Midbrain (tissue), 1 donor: ENCODE results near the gene TK1.

Source experiments
- DNase-seq: peaks from one replicate; lab custom pipeline; 2025; lab: John Stamatoyannopoulos, UW

TK1 gene, protein sequence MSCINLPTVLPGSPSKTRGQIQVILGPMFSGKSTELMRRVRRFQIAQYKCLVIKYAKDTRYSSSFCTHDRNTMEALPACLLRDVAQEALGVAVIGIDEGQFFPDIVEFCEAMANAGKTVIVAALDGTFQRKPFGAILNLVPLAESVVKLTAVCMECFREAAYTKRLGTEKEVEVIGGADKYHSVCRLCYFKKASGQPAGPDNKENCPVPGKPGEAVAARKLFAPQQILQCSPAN

DNA sequence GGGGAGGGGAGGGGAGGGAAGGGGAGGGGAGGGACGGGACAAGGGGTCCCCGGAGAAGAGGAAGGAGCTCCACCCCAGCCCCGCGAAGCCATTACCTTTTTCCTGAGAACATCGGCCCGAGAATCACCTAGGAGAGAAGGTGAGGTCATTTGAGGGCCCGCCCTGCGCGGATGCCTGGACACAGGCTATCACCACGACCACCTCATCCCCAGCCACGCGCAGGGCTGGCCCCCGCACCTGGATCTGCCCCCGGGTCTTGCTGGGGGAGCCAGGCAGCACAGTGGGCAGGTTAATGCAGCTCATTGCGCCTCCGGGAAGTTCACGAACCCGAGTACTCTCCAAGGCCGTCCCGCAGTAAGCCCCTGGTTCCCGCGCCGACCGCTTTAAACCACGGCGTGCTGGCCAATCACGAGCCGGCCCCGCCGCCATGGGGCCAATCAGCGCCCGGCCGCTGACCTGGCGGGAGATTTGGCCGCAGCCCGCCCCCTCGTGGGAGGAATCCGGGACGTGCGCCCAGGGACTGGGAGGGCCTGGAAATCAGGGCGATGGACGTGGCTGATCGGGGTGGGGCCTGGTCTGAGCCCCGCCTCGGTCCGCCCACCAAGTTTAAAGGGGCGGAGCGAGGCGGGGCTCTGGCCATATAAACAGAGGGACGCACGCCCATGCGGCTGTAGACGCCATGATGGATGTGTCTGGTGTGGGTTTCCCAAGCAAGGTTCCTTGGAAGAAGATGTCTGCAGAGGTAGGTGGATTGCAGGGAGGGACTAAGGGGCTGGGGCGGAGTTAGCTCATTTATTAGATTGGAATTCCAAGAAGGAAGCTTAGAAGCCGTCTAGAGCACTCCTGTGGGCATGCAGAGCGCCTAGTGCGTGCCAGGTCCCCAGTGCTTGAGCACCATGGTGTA is at the start of gene TK1, which contains the start of gene AFMID:
TK1 (minus strand) TSS at position 361 of the 904 bp plus-strand sequence; CDS start at position 303, 58 bp downstream.
AFMID (plus strand) TSS at position 671 of the 904 bp plus-strand sequence; CDS start at position 680, 9 bp downstream.
- peak; percentile 97 for DNase-seq

DNA sequence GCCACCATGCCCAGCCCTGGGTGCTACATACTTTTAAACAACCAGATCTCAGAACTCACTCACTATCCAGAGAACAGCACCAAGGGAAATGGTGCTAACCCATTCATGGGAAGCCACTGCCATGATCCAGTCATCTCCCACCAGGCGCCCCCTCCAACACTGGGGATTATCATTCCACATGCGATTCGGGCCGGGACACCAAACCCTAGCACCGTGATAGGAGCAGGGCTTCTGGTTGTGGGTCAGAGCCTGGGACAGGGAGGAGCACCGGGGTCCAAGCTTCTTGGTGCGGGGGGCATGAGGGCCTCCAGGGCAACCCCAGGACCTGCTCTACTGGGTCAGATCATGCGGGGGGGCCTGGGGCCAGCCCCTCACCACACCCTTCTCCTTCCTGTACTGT is 49.0 kb upstream of the TK1 start:
- DNase-seq: no peak

DNA sequence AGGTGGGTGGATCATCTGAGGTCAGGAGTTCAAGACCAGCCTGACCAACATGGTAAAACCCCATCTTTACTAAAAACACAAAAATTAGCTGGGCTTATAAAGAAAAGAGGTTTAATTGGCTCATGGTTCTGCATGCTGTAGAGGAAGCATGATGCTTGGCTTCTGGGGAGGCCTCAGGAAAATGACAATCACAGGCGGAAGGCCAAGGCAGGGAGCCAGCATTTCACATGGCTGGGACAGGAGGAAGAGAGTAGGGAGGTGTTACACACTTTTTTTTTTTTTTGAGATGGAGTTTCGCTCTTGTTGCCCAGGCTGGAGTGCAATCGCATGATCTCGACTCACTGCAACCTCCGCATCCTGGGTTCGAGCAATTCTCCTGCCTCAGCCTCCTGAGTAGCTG is 48.2 kb upstream of the TK1 start:
- DNase-seq: peak; percentile 77

DNA sequence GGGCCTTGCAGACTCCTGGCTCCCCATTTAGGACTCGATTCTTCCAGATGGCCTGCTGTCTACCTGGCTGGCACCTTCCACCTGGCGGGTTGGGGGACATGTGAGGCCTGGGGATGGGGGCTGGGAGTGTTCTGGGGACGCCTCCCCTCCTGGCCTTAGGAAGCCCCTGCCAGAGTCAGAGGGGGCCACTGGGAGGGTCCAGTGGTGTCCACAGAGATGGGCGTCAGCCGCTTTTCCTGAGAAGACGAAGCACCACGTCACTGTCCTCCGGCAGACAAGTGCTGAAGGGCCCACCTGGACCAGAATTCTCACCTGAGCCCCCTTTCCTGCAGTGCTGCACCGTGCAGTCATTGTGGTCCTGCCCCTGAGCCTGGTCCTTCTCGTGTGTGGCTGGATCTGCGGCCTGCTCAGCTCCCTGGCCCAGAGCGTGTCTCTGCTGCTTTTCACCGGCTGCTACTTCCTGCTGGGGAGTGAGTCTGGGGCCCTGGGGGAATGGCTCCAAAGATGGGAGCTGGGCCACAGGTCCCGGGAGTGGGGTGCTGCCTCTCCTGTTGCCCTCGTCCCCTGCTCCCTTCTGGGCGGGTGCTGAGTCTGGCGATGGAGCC is 47.5 kb upstream of the TK1 start:
- DNase-seq: no peak

DNA sequence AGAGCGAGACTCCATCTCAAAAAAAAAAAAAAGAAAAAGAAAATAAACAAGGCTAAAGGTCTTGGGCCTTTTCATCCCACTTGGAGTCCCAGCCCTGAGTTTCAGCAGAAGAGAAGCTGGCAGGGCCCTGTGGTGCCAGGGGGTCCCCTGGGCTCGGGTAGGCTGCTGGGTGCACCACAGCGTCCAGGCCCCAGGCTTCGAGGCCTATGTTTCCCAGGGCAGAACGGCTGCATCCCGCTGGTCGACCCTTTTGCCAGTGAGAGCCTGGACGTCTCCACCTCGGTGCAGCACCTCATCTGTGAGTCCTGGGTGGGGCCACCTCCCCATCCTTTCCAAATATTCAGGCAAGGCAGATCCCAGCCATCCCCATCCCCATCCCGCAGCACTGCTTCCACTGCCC is 46.8 kb upstream of the TK1 start:
- DNase-seq: no peak

DNA sequence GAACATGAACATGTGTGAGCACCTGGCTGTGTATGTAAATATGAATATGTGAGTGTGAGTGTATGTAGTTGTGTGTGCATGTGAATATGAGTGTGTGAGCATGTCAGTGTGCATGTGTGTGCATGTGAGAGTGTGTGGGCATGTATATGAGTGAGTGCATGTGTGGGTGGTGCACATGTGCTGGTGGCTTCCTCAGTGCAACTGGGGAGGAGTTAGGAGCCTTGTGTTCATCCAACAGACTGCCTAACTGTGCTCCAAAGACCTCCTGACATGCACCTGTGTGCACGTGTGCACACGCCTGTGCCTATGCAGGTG is 46.0 kb upstream of the TK1 start:
- DNase-seq: no peak

DNA sequence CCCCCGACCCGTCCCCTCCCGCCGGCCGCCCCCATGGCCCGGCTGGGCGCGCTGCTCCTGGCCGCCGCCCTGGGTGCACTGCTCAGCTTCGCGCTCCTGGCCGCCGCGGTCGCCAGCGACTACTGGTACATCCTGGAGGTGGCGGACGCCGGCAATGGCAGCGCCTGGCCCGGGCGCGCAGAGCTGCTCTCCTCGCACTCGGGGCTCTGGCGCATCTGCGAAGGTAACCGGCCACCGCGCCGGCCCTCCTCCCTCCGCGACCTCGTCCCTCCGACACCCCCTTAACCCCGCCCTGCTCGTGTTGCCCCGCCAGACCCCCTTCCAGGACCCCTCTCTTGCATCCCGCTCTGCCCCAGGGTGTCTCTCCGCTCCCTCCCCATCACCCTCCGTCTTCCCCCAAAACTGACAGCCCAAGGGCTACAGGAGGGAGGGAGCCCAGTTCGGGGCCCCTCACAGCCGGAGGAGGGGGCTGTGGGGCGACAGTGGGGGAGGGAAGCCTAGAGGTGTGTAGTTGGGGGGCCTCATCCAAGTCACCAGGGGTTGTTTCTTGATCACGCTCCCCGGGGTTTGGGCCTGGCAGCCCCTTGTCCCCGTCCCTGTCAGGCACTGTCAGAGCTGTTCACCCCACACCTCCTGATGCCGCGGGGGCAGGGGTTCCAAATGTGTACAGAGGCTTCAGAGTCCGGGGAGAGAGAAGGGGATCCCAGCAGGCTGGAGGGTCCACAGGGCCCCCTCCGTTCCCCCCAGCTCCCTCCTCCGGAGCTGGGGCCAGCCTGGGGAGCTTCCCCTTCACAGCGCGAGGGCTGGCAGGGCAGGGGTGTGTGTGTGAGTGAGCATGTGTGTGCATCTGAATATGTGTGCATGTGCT is 45.4 kb upstream of the TK1 start:
- no peak for DNase-seq

DNA sequence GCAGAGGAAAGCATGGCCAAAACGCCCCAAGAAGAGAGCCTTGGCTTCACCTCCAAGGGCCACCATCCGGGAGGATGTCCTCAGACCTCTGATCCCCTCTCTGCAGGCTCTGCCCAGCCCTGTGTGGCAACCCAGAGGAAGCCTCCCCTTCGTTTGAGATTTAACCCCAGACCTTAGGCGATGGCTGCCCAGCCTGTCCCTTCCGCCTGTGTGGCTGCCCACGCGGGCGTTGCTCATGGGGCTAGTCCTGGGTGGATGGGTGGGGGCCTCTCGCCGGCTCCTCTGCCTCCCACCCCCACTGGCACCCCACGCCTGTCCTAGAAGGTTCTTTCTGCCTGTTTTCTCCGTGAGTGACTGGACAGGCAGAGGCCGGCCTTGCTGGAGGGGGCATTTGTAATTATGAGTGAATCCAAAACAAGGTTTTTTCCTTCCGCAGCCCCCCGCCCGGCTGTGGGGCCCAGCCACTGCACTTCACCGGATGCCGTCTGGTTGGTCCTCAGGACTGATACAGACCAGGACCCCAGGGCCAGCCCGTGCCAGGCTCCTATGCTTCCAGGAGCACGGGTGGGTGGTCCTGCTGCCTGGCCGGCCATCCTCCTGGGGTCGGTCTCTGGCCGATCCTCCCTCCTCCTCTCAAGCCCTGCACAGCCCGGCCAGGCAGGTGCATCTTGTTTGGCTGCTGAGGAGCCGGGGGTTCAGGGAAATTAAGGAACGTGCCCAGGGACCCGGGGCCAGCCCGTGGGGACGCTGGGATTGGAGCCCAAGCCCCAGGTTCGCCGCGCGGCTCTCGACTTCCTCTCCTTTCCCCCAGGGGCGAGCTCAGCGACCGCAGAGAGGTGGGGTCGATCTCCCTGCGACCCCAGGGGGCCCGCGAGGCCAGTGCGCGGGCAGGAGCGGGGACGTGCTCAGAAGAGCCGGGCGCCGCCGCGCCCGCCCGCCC is 44.4 kb upstream of the TK1 start, which contains the start of gene TMEM235:
TMEM235 (plus strand) TSS at position 636 of the 940 bp plus-strand sequence. CDS start 393 bp downstream, outside the sequence.
- peak; percentile 34 for DNase-seq

DNA sequence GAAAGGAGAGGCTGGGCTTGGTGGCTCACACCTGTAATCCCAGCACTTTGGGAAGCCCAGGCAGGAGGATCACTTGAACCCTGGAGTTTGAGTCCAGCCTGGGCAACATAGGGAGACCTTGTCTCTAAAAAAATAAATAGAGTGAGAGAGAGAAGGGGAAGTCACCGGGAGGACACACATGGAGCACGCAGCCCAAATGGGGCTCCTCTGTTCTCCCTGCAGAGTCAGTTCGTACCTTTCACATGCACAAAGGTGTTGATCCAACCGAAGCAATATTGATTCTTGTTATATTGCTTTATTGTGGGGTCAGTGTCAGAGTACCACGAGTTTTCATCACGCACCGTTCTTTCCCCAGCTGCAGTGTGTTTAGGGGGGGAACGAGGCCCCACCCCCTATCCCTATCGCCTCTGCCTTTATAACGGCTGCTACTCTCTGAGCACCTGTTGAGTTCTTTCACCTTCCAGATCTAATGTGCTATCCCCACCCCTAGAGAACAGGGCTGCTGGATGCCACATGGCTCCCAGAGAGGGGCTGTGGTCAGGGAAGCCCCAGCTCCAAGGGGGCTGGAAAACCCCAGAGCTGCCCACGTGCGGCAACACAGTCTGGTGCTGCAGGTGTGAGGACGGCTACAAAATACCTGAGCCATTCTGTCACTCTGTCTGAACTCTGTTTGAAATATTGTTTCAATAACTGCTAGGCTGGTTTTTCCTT is 43.6 kb upstream of the TK1 start:
- no peak for DNase-seq

DNA sequence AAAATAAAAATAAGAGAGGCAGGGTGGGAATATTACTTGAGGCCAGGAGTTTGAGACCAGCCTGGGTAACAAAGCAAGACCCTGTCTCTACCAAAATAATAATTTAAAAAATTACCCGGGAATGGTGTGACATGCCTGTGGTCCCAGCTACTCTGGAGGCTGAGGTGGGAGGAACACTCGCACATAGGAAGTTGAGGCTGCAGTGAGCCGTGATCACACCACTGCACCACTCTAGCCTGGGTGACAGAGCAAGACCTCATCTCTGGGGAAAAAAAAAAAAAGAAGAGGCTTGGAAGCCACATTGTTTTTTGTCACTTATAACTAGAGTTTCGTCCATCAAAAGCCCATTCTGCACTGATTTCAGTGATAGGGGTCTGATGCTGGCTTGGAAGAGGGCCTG is 41.3 kb upstream of the TK1 start:
- no peak for DNase-seq

DNA sequence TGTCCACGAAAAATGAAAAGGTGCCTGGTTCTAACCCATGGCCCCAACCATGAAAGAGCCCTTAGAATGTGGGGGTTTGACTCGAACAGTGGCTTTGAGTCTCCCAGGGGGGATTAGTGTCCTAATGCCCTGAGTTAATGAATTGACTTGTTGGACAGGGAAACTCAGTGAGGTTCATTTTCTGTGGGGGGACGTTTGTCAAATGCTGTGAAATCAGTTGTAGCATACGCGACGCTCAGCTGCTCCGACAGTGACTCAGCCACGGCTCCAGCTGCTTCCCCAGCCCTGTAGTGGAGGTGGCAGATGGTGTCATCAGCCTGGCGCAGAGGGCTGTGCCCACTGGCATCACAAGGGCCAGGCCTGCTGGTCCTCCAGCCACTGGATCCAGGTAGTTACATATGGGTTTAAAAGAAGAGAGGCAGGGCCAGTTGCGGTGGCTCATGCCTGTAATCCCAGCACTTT is 40.6 kb upstream of the TK1 start:
- DNase-seq: peak; percentile 56

DNA sequence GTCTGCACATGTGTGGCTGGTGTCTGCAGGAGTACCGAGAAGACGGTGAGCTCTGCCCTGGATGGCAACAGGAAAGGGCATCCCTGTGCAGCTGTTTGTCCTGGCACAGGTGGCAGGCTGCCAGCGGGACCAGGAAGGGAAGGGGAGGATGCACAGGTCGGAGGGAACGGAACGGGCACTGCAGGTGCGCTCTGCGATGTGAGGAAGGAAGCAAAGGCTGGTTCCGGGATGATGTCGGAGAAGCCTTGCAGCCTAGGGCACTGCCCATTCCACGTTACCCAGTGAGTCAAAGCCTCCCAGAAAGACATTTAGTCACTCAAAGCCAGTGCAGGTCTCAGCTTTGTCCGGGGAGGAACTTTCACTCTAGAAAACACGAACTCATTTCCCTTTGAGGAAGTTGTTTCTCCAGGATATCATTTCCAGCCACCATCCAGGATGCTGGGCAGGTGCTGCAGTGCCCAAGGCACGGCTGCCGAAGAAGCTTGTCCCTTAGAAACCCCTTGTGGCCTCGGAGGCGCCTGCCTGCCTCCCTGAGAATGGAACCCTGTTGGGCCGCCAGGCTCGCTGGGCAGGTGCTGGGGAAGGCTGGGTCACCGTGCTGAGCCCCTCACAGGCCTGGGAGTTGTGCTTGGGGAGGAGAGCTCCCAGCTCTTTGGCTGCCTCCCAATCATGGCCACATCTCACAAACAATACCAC is 40.1 kb upstream of the TK1 start:
- DNase-seq: no peak

DNA sequence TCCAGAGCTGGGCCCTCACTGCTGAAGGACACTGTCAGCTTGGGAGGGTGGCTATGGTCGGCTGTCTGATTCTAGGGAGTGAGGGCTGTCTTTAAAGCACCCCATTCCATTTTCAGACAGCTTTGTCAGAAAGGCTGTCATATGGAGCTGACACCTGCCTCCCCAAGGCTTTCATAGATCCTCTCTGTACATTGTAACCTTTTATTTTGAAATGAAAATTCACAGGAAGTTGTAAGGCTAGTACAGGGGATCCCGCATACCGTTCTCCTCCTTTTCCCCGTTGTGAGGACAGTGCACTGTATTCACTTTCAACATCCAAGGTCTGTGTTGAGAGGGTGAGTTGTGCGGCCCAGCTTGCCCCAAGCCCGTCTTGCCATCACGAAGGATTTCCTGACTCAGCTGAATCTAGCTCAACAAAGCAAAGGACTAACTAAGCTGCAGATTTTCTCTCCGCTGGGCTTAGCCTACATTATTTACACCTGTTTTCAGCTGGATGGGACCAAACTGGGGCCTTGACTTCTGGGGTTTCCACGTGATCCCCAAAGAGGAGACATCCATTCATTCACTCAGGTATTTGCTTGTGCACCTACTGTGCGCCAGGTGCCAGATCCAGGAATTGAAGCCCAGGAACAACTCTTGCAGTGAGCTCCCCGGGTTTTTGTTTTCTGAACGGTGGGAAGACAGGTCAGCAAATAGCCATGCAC is 39.4 kb upstream of the TK1 start:
- DNase-seq: no peak

DNA sequence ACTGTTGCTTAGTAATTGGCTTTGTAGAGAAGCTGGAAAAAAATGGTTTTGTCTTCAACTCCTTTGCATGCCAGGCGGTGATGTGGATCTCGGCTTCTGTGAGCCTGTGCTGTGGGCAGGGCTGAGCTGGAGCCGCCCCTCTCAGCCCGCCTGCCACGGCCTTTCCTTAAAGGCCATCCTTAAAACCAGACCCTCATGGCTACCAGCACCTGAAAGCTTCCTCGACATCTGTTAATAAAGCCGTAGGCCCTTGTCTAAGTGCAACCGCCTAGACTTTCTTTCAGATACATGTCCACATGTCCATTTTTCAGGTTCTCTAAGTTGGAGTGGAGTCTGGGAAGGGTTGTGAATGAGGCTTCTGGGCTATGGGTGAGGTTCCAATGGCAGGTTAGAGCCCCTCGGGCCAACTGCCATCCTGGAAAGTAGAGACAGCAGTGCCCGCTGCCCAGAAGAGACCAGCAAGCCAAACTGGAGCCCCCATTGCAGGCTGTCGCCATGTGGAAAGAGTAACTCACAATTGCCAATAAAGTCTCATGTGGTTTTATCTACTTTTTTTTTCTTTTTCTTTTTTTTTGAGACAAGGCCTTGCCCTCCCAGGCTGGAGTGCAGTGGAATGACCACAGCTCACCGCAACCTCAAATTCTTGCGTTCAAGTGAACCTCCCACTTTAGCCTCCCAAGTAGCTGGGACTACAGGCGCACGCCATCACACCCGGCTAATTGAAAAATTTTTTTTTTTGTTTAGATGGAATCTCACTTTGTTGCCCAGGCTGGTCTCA is 38.4 kb upstream of the TK1 start:
- peak; percentile 42 for DNase-seq

DNA sequence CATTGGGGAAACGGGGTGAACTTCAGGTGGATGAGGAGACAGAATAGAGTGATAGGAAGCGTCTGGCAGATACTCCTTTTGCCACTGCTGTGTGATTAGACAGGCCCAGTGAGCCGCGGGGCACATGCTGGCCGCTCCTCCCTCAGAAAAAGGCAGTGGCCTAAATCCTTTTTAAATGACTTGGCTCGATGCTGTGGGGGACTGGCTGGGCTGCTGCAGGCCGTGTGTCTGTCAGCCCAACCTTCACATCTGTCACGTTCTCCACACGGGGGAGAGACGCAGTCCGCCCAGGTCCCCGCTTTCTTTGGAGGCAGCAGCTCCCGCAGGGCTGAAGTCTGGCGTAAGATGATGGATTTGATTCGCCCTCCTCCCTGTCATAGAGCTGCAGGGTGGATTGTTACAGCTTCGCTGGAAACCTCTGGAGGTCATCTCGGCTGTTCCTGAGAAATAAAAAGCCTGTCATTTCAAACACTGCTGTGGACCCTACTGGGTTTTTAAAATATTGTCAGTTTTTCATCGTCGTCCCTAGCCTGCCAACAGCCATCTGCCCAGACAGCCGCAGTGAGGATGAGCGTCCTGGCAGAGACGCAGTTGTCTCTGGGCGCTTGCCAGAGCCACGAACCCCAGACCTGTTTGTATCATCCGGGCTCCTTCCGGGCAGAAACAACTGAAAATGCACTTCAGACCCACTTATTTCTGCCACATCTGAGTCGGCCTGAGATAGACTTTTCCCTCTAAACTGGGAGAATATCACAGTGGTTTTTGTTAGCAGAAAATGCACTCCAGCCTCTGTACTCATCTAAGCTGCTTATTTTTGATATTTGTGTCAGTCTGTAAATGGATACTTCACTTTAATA is 37.6 kb upstream of the TK1 start:
- peak; percentile 76 for DNase-seq

DNA sequence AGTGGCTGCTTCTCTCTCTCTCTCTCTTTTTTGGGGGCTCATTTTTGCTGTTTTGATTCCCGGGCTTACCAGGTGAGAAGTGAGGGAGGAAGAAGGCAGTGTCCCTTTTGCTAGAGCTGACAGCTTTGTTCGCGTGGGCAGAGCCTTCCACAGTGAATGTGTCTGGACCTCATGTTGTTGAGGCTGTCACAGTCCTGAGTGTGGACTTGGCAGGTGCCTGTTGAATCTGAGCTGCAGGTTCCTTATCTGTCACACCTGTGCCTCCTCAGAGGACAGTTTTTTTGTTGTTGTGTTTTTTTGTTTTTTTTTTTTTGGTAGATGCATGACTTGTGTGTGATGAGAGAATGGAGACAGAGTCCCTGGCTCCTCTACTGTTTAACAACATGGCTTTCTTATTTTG is 36.9 kb upstream of the TK1 start:
- DNase-seq: no peak

DNA sequence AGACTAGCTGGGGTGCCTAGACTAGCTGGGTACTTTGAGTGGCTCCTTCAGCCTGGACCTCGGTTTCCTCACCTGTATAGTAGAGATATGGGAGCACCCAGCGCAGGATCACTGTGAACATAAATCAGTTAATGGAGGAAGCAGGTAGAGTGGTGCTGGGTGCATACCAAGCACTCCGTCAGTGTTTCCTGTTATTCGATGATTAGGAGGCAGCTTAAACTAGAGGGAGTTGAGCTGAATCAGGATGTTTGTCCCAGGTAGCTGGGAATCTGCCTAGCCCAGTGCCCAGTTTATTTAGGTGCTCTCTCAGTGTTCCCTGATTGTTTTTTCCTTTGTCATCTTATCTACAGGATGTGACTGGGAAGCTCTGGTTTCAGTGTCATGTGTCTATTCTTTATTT is 36.2 kb upstream of the TK1 start:
- DNase-seq: no peak
